K562 (cell line): Measurements from ENCODE around the gene ZNF486. TPM values are rescaled to one million over a fixed set of nuclear protein-coding genes. Genes with fewer than 3 reads are reported as not detected.

ENCODE experiments used
- ATAC-seq: fragments of 200-7000 bp; cut with Tn5 transposase; 3 replicates; pipeline ENCODE4 v1.9.1; 2020; ENCODE audit warnings: moderate library complexity
- BruUV-seq: library from RNA; stranded (reverse); fragments of 400-500 nt; replicated peaks from 2 replicates; lab custom pipeline; 2021; lab: Mats Ljungman, UMichigan
- CTCF ChIA-PET: fragments of 300-600 bp; formaldehyde crosslinking; extraction: SDS; loops from one replicate; lab custom pipeline; 2021; ENCODE audit warnings: low intra/inter-chr PET ratio; lab: Yijun Ruan, JAX
- POLR2A ChIA-PET: fragments of 300-600, 350-650 bp; sonication (Branson Sonifier 250); formaldehyde crosslinking; extraction: SDS; loops from one replicate; lab custom pipeline; 2021; ENCODE audit warnings: antibody characterized with exemption, inconsistent platforms; lab: Yijun Ruan, JAX
- DNase-seq, 4 experiments: peaks; one replicate each; pipeline versions ENCODE4 v3.0.0 to v3.0.0-alpha.2; 2011 to 2018; ENCODE audit warnings: low spot score in 3 of 4, mixed read lengths in 3 of 4; ENCODE audit errors: extremely low read depth in 1 of 4
- FAIRE-seq: peaks from 2 replicates; lab custom pipeline; 2011; peaks lifted over from hg19 to GRCh38; lab: Jason Lieb, UNC
- H2AFZ ChIP-seq: 2 replicates; pipeline ENCODE4 v1.6.0; 2011; ENCODE audit warnings: low read depth, low read length, control low read depth, inconsistent platforms
- H3K27ac ChIP-seq: fragments of 200-600 bp; 3 replicates; pipeline ENCODE4 v1.8.0; 2011; ENCODE audit warnings: low read depth, mild to moderate bottlenecking, control low read depth, inconsistent platforms, low read length, moderate library complexity, mixed read lengths; ENCODE audit errors: extremely low read depth
- H3K27me3 ChIP-seq, 2 experiments: fragments of 300-600 bp in 1 of 2; 2 replicates in 1 of 2; 3 replicates in 1 of 2; pipeline versions ENCODE4 v1.6.0 to v1.8.0; 2011; ENCODE audit warnings: inconsistent platforms in 2 of 2, low read length in 2 of 2, mild to moderate bottlenecking in 1 of 2, mixed read lengths in 1 of 2, moderate library complexity in 1 of 2; ENCODE audit not compliant: control insufficient read depth in 2 of 2, insufficient read depth in 2 of 2
- H3K36me3 ChIP-seq: fragments of 300-600 bp; 3 replicates; pipeline ENCODE4 v1.8.0; 2011; ENCODE audit warnings: mild to moderate bottlenecking, low read length, inconsistent platforms; ENCODE audit not compliant: control insufficient read depth, insufficient read depth
- H3K4me1 ChIP-seq, 2 experiments: fragments of 200-600 bp in 1 of 2; replicated peaks in 1 of 2; 2 replicates in 1 of 2; 3 replicates in 1 of 2; pipeline versions ENCODE4 v1.5.1 to v1.8.0; 2011; ENCODE audit warnings: inconsistent platforms in 2 of 2, low read length in 2 of 2, mild to moderate bottlenecking in 1 of 2, mixed read lengths in 1 of 2, moderate library complexity in 1 of 2; ENCODE audit not compliant: control insufficient read depth in 2 of 2, insufficient read depth in 2 of 2
- H3K4me2 ChIP-seq: 2 replicates; pipeline ENCODE4 v1.6.1; 2011; ENCODE audit warnings: low read length, control low read depth, inconsistent platforms, mixed read lengths; ENCODE audit not compliant: insufficient read depth
- H3K4me3 ChIP-seq: fragments of 200-600 bp; sonication (generic), shearing (Covaris generic); 2 replicates; pipeline ENCODE4 v1.5.1; 2016; ENCODE audit warnings: control low read depth, inconsistent platforms
- H3K79me2 ChIP-seq: fragments of 200-600 bp; 3 replicates; pipeline ENCODE4 v1.8.0; 2011; ENCODE audit warnings: low read length, inconsistent platforms; ENCODE audit not compliant: control insufficient read depth, insufficient read depth
- H3K9ac ChIP-seq, 2 experiments: 2 replicates each; pipeline versions ENCODE4 v1.6.0 to v1.6.1; 2011; ENCODE audit warnings: low read depth in 2 of 2, low read length in 2 of 2, control low read depth in 1 of 2, inconsistent platforms in 1 of 2, mild to moderate bottlenecking in 1 of 2, mixed read lengths in 1 of 2; ENCODE audit not compliant: insufficient read depth in 1 of 2
- H3K9me1 ChIP-seq: one replicate; pipeline ENCODE4 v1.6.0; 2011; ENCODE audit warnings: inconsistent platforms, mild to moderate bottlenecking, low read length, moderate library complexity; ENCODE audit not compliant: control insufficient read depth, insufficient read depth
- H3K9me3 ChIP-seq: replicated peaks from 2 replicates; pipeline ENCODE4 v1.5.1; 2011; ENCODE audit warnings: low read depth, low read length, inconsistent platforms; ENCODE audit not compliant: control insufficient read depth, insufficient read depth
- H4K20me1 ChIP-seq: replicated peaks from 2 replicates; pipeline ENCODE4 v1.6.1; 2011; ENCODE audit warnings: low read length, inconsistent platforms, mixed read lengths; ENCODE audit not compliant: control insufficient read depth, insufficient read depth
- CBX1 ChIP-seq: sonication (generic); IDR thresholded peaks from 2 replicates; pipeline ENCODE4 v1.6.1; 2016; ENCODE audit warnings: antibody characterized with exemption, low read depth, mild to moderate bottlenecking
- EWSR1 ChIP-seq: fragments of 450-650 bp; IDR thresholded peaks from 2 replicates; pipeline ENCODE4 v1.6.1; 2018; ENCODE audit warnings: borderline replicate concordance, mild to moderate bottlenecking, low read depth, moderate library complexity; ENCODE audit not compliant: partially characterized antibody
- FOXA1 ChIP-seq: fragments of 450-650 bp; IDR thresholded peaks from 2 replicates; pipeline ENCODE4 v1.6.1; 2016; ENCODE audit warnings: mild to moderate bottlenecking, borderline replicate concordance
- GABPB2 ChIP-seq: fragments of 250-450 bp; sonication (Bioruptor Pico); conservative IDR thresholded peaks from 2 replicates; pipeline ENCODE4 v1.5.1; 2021; ENCODE audit warnings: mild to moderate bottlenecking
- GATAD2A ChIP-seq: fragments of 450-650 bp; IDR thresholded peaks from 2 replicates; pipeline ENCODE4 v1.6.1; 2017
- HDAC6 ChIP-seq: IDR thresholded peaks from 2 replicates; pipeline ENCODE4 v1.6.1; 2012; ENCODE audit warnings: low read depth, mild to moderate bottlenecking, control low read depth, inconsistent platforms, low read length, moderate library complexity
- KDM4B ChIP-seq, 2 experiments: fragments of 450-650 bp in 1 of 2; sonication (generic) in 1 of 2; IDR thresholded peaks; 2 replicates each; pipeline ENCODE4 v1.6.1; 2016 to 2017; ENCODE audit warnings: borderline replicate concordance in 2 of 2, antibody characterized with exemption in 1 of 2, low read depth in 1 of 2, mild to moderate bottlenecking in 1 of 2
- NR4A1 ChIP-seq, 2 experiments: fragments of 250-450 bp in 1 of 2; fragments of 450-650 bp in 1 of 2; sonication (Bioruptor Pico) in 1 of 2; IDR thresholded peaks; 2 replicates each; pipeline versions ENCODE4 v1.4.0 to v1.6.1; 2016 to 2020; ENCODE audit warnings: mild to moderate bottlenecking in 2 of 2, missing compliant biosample characterization in 1 of 2, missing genetic modification characterization in 1 of 2, moderate library complexity in 1 of 2
- RBM14 ChIP-seq: fragments of 200-400 bp; formaldehyde crosslinking; IDR thresholded peaks from 2 replicates; pipeline ENCODE4 v1.6.1; 2018; ENCODE audit warnings: low read depth, mild to moderate bottlenecking, low read length, moderate library complexity, borderline replicate concordance; ENCODE audit not compliant: insufficient read depth
- SLC30A9 ChIP-seq: fragments of 250-450 bp; sonication (Bioruptor Pico); IDR thresholded peaks from 2 replicates; pipeline ENCODE4 v1.8.0; 2022; ENCODE audit warnings: mild to moderate bottlenecking, moderate library complexity
- WGBS: fragments of 100-300 bp; shearing (Covaris generic); methylation state at CpG from one replicate; pipeline ENCODE4 v1.1.6; 2016; ENCODE audit warnings: low coverage, mixed read lengths; ENCODE audit not compliant: insufficient coverage; ENCODE audit errors: missing lambda C conversion rate; 5-methylcytosine and 5-hydroxymethylcytosine counted together
- in situ Hi-C: fragments of 300-500 bp; cut with MboI; formaldehyde crosslinking; loops from 4 replicates; pipeline ENCODE4 v1.15.0; 2018; ENCODE audit warnings: inconsistent platforms, mixed read lengths
- intact Hi-C: fragments of 100-400 bp; cut with micrococcal nuclease; formaldehyde crosslinking; loops from 2 replicates; pipeline ENCODE4 v1.14.2; 2022
- polyA plus RNA-seq, 8 experiments: library from polyadenylated mRNA; depleted of rRNA in 4 of 8; stranded (reverse) in 5 of 8; unstranded in 3 of 8; fragments of >200 nt; fragmentation: Nextera tagmentation in 2 of 8; fragmentation: Illumina TruSeq in 1 of 8; extraction: Ambion mirVana in 2 of 8; extraction: Trizol in 1 of 8; gene quantifications; 2 replicates each; pipeline versions ENCODE4 v1.2.1 to v1.2.3, GENCODE V29; 2011 to 2014; ENCODE audit warnings: inconsistent platforms in 1 of 8, missing spikeins in 1 of 8
- total RNA-seq, 7 experiments: library from RNA; depleted of rRNA in 6 of 7; stranded (reverse); fragments of >200 nt in 6 of 7; fragmentation: Illumina TruSeq in 2 of 7; extraction: Trizol in 2 of 7; gene quantifications; 2 replicates each; pipeline versions ENCODE4 v1.2.1 to v1.2.3, GENCODE V29; 2011 to 2021; ENCODE audit warnings: low replicate concordance in 1 of 7
- TF ChIP-seq, protein P1 (sequence below): fragments of 450-650 bp; IDR thresholded peaks from 2 replicates; pipeline ENCODE4 v1.6.1; 2016; ENCODE audit warnings: low read depth
- TF ChIP-seq, protein P2 (sequence below): fragments of 150-350 bp; conservative IDR thresholded peaks from 2 replicates; pipeline ENCODE4 v1.6.1; 2014; ENCODE audit warnings: low read length

Gene ZNF486
- total and polyA plus RNA-seq, 9 of the 15 experiments (the other 6 are each of a cell fraction or from before 2014, with no cell fraction given): 0.39 to 1.6 (median 1.2) TPM

DNA sequence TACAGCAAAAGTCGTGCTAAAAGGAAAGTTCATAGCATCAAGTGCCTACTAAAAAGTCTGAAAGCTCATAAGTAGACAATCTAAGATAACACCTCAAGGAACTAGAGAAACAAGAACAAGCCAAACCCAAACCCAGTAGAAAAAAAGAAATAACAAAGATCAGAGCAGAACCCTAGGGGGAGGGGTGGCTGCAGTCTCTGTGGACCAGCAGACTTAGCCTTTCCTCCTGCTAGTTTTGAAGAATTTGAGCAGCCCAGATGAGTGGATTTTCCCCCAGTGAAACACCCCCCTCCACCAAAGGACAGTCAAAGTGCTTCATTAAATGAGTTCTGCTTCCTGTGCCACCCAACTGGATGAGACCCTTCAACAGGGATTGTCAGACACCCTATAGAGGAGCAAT is 2.6 kb upstream of the ZNF486 start:
- POLR2A ChIA-PET: no interaction called here
- H3K9ac ChIP-seq: no peak overlapping the region
- CTCF ChIA-PET: interaction anchor here (0.7 kb wide), 1 partner anchor 169 kb away, joined by 3 read pairs; no protein-coding TSS in a partner anchor
- H4K20me1 ChIP-seq: no peaks in the 10 kb centered on the region
- H3K4me1 ChIP-seq: no peaks in the 10 kb centered on the region
- WGBS: 0% methylated on average over 1 of the region's 1 CpG
- H3K36me3 ChIP-seq: no peaks in the 10 kb centered on the region
- no TSS peak for BruUV-seq
- no peaks in the 10 kb centered on the region for H3K79me2 ChIP-seq
- no peak overlapping the region for H3K4me3 ChIP-seq
- H3K9me1 ChIP-seq: no peaks in the 10 kb centered on the region
- no peak overlapping the region for H3K4me2 ChIP-seq
- H3K27ac ChIP-seq: no peak overlapping the region
- ATAC-seq: no peak
- DNase-seq: no peak
- intact Hi-C loops (no loop called here), in situ Hi-C loops (no loop called here)
- H3K27me3 ChIP-seq: no peaks in the 10 kb centered on the region
- no peak for FAIRE-seq
- H3K9me3 ChIP-seq: no peaks in the 10 kb centered on the region
- H2AFZ ChIP-seq: no peak overlapping the region
- TF ChIP-seq SLC30A9 (CRISPR knock-in tag): no peak
- TF ChIP-seq, protein P1, sequence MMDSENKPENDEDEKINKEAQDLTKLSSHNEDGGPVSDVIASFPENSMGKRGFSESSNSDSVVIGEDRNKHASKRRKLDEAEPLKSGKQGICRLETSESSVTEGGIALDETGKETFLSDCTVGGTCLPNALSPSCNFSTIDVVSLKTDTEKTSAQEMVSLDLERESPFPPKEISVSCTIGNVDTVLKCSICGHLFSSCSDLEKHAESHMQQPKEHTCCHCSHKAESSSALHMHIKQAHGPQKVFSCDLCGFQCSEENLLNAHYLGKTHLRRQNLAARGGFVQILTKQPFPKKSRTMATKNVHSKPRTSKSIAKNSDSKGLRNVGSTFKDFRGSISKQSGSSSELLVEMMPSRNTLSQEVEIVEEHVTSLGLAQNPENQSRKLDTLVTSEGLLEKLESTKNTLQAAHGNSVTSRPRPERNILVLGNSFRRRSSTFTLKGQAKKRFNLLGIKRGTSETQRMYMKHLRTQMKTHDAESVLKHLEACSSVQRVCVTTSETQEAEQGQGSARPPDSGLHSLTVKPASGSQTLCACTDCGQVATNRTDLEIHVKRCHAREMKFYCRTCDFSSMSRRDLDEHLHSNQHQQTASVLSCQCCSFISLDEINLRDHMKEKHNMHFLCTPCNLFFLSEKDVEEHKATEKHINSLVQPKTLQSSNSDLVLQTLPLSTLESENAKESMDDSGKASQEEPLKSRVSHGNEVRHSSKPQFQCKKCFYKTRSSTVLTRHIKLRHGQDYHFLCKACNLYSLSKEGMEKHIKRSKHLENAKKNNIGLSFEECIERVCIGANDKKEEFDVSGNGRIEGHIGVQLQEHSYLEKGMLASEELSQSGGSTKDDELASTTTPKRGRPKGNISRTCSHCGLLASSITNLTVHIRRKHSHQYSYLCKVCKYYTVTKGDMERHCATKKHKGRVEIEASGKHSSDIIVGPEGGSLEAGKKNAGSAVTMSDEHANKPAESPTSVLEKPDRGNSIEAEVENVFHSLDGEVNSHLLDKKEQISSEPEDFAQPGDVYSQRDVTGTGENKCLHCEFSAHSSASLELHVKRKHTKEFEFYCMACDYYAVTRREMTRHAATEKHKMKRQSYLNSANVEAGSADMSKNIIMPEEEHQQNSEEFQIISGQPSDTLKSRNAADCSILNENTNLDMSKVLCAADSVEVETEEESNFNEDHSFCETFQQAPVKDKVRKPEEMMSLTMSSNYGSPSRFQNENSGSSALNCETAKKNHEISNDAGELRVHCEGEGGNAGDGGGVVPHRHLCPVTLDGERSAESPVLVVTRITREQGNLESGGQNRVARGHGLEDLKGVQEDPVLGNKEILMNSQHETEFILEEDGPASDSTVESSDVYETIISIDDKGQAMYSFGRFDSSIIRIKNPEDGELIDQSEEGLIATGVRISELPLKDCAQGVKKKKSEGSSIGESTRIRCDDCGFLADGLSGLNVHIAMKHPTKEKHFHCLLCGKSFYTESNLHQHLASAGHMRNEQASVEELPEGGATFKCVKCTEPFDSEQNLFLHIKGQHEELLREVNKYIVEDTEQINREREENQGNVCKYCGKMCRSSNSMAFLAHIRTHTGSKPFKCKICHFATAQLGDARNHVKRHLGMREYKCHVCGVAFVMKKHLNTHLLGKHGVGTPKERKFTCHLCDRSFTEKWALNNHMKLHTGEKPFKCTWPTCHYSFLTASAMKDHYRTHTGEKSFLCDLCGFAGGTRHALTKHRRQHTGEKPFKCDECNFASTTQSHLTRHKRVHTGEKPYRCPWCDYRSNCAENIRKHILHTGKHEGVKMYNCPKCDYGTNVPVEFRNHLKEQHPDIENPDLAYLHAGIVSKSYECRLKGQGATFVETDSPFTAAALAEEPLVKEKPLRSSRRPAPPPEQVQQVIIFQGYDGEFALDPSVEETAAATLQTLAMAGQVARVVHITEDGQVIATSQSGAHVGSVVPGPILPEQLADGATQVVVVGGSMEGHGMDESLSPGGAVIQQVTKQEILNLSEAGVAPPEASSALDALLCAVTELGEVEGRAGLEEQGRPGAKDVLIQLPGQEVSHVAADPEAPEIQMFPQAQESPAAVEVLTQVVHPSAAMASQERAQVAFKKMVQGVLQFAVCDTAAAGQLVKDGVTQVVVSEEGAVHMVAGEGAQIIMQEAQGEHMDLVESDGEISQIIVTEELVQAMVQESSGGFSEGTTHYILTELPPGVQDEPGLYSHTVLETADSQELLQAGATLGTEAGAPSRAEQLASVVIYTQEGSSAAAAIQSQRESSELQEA: no peak
- TF ChIP-seq, protein P2, sequence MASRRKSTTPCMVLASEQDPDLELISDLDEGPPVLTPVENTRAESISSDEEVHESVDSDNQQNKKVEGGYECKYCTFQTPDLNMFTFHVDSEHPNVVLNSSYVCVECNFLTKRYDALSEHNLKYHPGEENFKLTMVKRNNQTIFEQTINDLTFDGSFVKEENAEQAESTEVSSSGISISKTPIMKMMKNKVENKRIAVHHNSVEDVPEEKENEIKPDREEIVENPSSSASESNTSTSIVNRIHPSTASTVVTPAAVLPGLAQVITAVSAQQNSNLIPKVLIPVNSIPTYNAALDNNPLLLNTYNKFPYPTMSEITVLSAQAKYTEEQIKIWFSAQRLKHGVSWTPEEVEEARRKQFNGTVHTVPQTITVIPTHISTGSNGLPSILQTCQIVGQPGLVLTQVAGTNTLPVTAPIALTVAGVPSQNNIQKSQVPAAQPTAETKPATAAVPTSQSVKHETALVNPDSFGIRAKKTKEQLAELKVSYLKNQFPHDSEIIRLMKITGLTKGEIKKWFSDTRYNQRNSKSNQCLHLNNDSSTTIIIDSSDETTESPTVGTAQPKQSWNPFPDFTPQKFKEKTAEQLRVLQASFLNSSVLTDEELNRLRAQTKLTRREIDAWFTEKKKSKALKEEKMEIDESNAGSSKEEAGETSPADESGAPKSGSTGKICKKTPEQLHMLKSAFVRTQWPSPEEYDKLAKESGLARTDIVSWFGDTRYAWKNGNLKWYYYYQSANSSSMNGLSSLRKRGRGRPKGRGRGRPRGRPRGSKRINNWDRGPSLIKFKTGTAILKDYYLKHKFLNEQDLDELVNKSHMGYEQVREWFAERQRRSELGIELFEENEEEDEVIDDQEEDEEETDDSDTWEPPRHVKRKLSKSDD: no peak
- no peak for TF ChIP-seq RBM14
- no peak for TF ChIP-seq EWSR1
- TF ChIP-seq NR4A1 (CRISPR knock-in tag; IDR thresholded peaks at IDR 0.05): no peak
- no peak for TF ChIP-seq NR4A1 (tag; IDR thresholded peaks at IDR 0.05)
- TF ChIP-seq FOXA1: no peak
- TF ChIP-seq GABPB2 (CRISPR knock-in tag): no peak
- no peak for TF ChIP-seq CBX1
- TF ChIP-seq KDM4B (IDR thresholded peaks at IDR 0.05; ENCODE audit: borderline replicate concordance in 2 of 2, low read depth in 1 of 2): no peak
- TF ChIP-seq GATAD2A: no peak
- TF ChIP-seq HDAC6: no peak
